Measurements from ENCODE around the gene TMEM117. TPM values are rescaled to one million over a fixed set of nuclear protein-coding genes. Genes with fewer than 3 reads are reported as not detected.

Gene TMEM117
- total RNA-seq, 1 donor from 2014 or later = 22.1 TPM

DNA sequence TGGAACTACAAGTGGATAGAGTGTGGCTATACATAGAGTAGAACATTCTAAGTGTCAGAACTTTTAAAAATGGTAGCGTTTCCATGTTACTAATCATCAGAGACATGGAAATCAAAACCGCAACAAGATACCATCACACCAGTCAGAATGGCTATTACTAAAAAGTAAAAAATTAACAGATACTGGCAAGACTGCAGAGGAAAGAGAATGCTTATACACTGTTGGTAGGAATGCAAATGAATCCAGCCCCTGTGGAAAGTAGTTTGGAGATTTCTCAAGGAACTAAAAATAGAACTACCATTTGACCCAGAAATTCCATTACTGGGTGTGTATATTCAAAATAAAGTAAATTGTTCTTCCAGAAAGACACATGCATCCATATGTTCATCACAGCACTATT, 521.6 kb downstream of the TMEM117 start:
- TF ChIP-seq POLR2AphosphoS5 (IDR thresholded peaks at IDR 0.05; ENCODE audit: insufficient read depth in 1 of 2, low read depth in 1 of 2) (no peak), POLR2A (IDR thresholded peaks at IDR 0.05) (no peak)
- TF ChIP-seq, protein P1, sequence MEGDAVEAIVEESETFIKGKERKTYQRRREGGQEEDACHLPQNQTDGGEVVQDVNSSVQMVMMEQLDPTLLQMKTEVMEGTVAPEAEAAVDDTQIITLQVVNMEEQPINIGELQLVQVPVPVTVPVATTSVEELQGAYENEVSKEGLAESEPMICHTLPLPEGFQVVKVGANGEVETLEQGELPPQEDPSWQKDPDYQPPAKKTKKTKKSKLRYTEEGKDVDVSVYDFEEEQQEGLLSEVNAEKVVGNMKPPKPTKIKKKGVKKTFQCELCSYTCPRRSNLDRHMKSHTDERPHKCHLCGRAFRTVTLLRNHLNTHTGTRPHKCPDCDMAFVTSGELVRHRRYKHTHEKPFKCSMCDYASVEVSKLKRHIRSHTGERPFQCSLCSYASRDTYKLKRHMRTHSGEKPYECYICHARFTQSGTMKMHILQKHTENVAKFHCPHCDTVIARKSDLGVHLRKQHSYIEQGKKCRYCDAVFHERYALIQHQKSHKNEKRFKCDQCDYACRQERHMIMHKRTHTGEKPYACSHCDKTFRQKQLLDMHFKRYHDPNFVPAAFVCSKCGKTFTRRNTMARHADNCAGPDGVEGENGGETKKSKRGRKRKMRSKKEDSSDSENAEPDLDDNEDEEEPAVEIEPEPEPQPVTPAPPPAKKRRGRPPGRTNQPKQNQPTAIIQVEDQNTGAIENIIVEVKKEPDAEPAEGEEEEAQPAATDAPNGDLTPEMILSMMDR (IDR thresholded peaks at IDR 0.05) = no peak
- no peak for DNase-seq (ENCODE audit: extremely low spot score in 2 of 2)
- Histone ChIP-seq H3K27me3 (no peaks in the 10 kb centered on the region), H3K4me1 (no peaks in the 10 kb centered on the region), H3K36me3 (no peaks in the 10 kb centered on the region), H3K4me3 (no peak overlapping the region), H3K27ac (no peak overlapping the region), H3K9me3 (no peaks in the 10 kb centered on the region)
- intact Hi-C loops (cut with DNase I) = no loop called here

DNA sequence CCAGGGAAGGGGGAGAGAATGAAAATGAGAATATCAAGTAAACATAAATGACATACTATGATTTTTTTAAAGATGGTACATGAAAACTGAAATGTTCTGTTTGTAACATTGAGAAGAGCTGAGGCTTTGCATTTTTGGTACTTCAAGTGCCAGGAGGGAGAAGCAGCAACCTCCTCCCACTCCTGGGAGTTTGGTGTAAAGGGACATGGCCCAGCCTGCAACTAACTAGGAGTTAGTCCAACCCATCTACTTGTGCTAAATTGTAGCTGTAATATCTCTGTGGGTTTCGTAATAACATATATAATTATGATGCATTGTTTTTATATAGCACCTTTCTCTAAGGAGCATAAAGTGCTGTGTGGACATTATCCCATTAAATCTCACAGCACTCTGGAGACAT, 522.8 kb downstream of the TMEM117 start:
- Histone ChIP-seq H3K4me1 (no peaks in the 10 kb centered on the region), H3K27ac (no peak overlapping the region), H3K27me3 (no peaks in the 10 kb centered on the region), H3K9me3 (no peaks in the 10 kb centered on the region), H3K36me3 (no peaks in the 10 kb centered on the region), H3K4me3 (no peak overlapping the region)
- intact Hi-C loops (cut with DNase I) = no loop called here
- TF ChIP-seq, protein P1 (IDR thresholded peaks at IDR 0.05) = no peak
- TF ChIP-seq POLR2AphosphoS5 (IDR thresholded peaks at IDR 0.05; ENCODE audit: insufficient read depth in 1 of 2, low read depth in 1 of 2) = no peak
- TF ChIP-seq POLR2A (IDR thresholded peaks at IDR 0.05) = no peak
- no peak for DNase-seq (ENCODE audit: extremely low spot score in 2 of 2)

DNA sequence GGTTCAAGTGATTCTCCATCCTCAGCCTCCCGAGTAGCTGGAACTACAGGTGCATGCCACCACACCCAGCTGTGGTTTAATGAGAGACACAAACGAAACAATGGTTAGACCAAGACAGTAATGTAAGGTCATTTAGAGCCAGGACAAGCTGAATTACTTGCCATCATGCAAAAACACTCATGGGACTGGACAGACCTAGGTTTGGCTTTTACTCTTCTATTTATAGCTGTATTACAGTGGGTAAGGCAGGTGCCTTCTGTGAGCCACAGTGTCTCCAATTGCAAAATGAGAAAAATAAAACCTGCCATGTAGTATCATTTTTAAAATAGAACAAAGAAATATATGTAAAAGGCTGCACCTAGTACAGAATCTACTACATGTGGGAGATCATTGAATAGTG, 527.1 kb downstream of the TMEM117 start:
- Histone ChIP-seq H3K4me3 (no peak overlapping the region), H3K4me1 (no peaks in the 10 kb centered on the region), H3K27ac (no peak overlapping the region), H3K36me3 (no peaks in the 10 kb centered on the region), H3K9me3 (no peaks in the 10 kb centered on the region), H3K27me3 (no peaks in the 10 kb centered on the region)
- intact Hi-C loops (cut with DNase I) = no loop called here
- no peak for TF ChIP-seq POLR2A (IDR thresholded peaks at IDR 0.05)
- TF ChIP-seq, protein P1 (IDR thresholded peaks at IDR 0.05) = no peak
- no peak for TF ChIP-seq POLR2AphosphoS5 (IDR thresholded peaks at IDR 0.05; ENCODE audit: insufficient read depth in 1 of 2, low read depth in 1 of 2)
- no peak for DNase-seq (ENCODE audit: extremely low spot score in 2 of 2)

GRCh38 chr12:44367136-44367535, 531.3 kb downstream of the TMEM117 start:
- no peaks in the 10 kb centered on the region for H3K27me3 ChIP-seq
- no peaks in the 10 kb centered on the region for H3K36me3 ChIP-seq
- no peak for TF ChIP-seq POLR2AphosphoS5 (IDR thresholded peaks at IDR 0.05; ENCODE audit: insufficient read depth in 1 of 2, low read depth in 1 of 2)
- TF ChIP-seq, protein P1 (IDR thresholded peaks at IDR 0.05) = no peak
- no peak for TF ChIP-seq POLR2A (IDR thresholded peaks at IDR 0.05)
- H3K4me1 ChIP-seq = no peaks in the 10 kb centered on the region
- no peak overlapping the region for H3K4me3 ChIP-seq
- intact Hi-C loops (cut with DNase I) = no loop called here
- no peak overlapping the region for H3K27ac ChIP-seq
- no peaks in the 10 kb centered on the region for H3K9me3 ChIP-seq
- no peak for DNase-seq (ENCODE audit: extremely low spot score in 2 of 2)

DNA sequence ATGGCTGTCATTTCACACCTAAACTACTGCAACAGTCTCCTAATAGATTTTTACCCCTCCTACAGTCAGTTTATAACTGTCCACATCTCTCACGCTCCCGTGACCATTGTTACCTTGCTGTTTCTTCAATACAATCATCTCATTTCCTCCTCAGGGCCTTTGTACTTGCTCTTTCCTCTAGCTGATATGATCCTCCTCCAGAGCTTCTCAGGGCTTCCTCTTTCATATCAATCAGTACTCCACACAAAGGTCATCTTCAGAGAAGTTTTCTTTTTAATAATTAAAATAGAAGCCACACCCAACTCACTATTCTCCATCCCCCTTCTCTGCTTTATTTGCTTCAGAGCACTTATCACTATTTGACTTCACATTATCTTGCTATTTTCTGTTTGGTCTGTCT, 532.0 kb downstream of the TMEM117 start:
- intact Hi-C loops (cut with DNase I) = no loop called here
- Histone ChIP-seq H3K27ac (no peak overlapping the region), H3K4me1 (no peaks in the 10 kb centered on the region), H3K27me3 (no peaks in the 10 kb centered on the region), H3K4me3 (no peak overlapping the region), H3K36me3 (no peaks in the 10 kb centered on the region), H3K9me3 (no peaks in the 10 kb centered on the region)
- no peak for DNase-seq (ENCODE audit: extremely low spot score in 2 of 2)
- TF ChIP-seq, protein P1 (IDR thresholded peaks at IDR 0.05) = no peak
- TF ChIP-seq POLR2A (IDR thresholded peaks at IDR 0.05) = no peak
- no peak for TF ChIP-seq POLR2AphosphoS5 (IDR thresholded peaks at IDR 0.05; ENCODE audit: insufficient read depth in 1 of 2, low read depth in 1 of 2)
